HEK293 (cell line): ENCODE results near the gene ANKRD33.

Source experiments
- CTCF ChIA-PET: fragments of 350-600 bp; formaldehyde crosslinking; extraction: SDS; loops from one replicate; lab custom pipeline; 2021; ENCODE audit warnings: antibody characterized with exemption; lab: Yijun Ruan, JAX
- POLR2A ChIA-PET: fragments of 300-600 bp; formaldehyde crosslinking; extraction: SDS; loops from one replicate; lab custom pipeline; 2020; ENCODE audit warnings: antibody characterized with exemption, inconsistent platforms; lab: Yijun Ruan, JAX
- H3K27ac ChIP-seq: fragments of 200-500 bp; sonication (Bioruptor generic); 2 replicates; pipeline ENCODE4 v1.5.1; 2014; ENCODE audit warnings: low read depth, low read length, control low read depth, inconsistent platforms; ENCODE audit errors: extremely low read depth
- H3K36me3 ChIP-seq, 2 experiments: fragments of 200-500 bp in 1 of 2; sonication (Bioruptor generic) in 1 of 2; 1 replicate in 1 of 2; 2 replicates in 1 of 2; pipeline ENCODE4 v1.5.1; 2014 to 2017; ENCODE audit warnings: inconsistent platforms in 2 of 2, low read length in 2 of 2; ENCODE audit not compliant: control insufficient read depth in 2 of 2, insufficient read depth in 1 of 2
- H3K4me1 ChIP-seq: fragments of 200-500 bp; sonication (Bioruptor generic); 2 replicates; pipeline ENCODE4 v1.5.1; 2014; ENCODE audit warnings: mild to moderate bottlenecking, low read length, inconsistent platforms; ENCODE audit not compliant: control insufficient read depth, insufficient read depth
- H3K4me3 ChIP-seq: 2 replicates; pipeline ENCODE4 v1.5.1; 2011; ENCODE audit warnings: low read depth, mild to moderate bottlenecking, control low read depth, low read length, moderate library complexity
- H3K9me3 ChIP-seq: fragments of 200-500 bp; sonication (Bioruptor generic); 2 replicates; pipeline ENCODE4 v1.5.1; 2014; ENCODE audit warnings: low read depth, low read length, inconsistent platforms; ENCODE audit not compliant: control insufficient read depth, insufficient read depth
- BCL11B ChIP-seq: fragments of 450-650 bp; formaldehyde crosslinking; IDR thresholded peaks from 2 replicates; pipeline ENCODE4 v1.5.1; 2016; ENCODE audit warnings: low read depth, missing biosample characterization, missing genetic modification characterization
- EGR2 ChIP-seq: fragments of 450-650 bp; formaldehyde crosslinking; IDR thresholded peaks from 2 replicates; pipeline ENCODE4 v1.5.1; 2016; ENCODE audit warnings: low read depth, missing biosample characterization, missing genetic modification characterization
- GLIS1 ChIP-seq: fragments of 450-650 bp; formaldehyde crosslinking; IDR thresholded peaks from 2 replicates; pipeline ENCODE4 v1.5.1; 2016; ENCODE audit warnings: missing biosample characterization, missing genetic modification characterization
- HOXD13 ChIP-seq: sonication (generic); formaldehyde crosslinking; IDR thresholded peaks from 2 replicates; pipeline ENCODE4 v1.8.0; 2022; ENCODE audit warnings: missing genetic modification reagents, borderline replicate concordance
- MEIS1 ChIP-seq: sonication (generic); formaldehyde crosslinking; IDR thresholded peaks from 2 replicates; pipeline ENCODE4 v1.8.1; 2022; ENCODE audit warnings: missing genetic modification reagents, mild to moderate bottlenecking, borderline replicate concordance
- SALL2 ChIP-seq: fragments of 450-650 bp; formaldehyde crosslinking; IDR thresholded peaks from 2 replicates; pipeline ENCODE4 v1.5.0; 2017; ENCODE audit warnings: missing biosample characterization, mild to moderate bottlenecking, missing genetic modification characterization, borderline replicate concordance
- SP2 ChIP-seq: fragments of 450-650 bp; formaldehyde crosslinking; IDR thresholded peaks from 2 replicates; pipeline ENCODE4 v1.5.1; 2016; ENCODE audit warnings: missing biosample characterization, missing genetic modification characterization
- SP3 ChIP-seq: fragments of 450-650 bp; formaldehyde crosslinking; IDR thresholded peaks from 2 replicates; pipeline ENCODE4 v1.5.1; 2016; ENCODE audit warnings: missing biosample characterization, missing genetic modification characterization
- YY2 ChIP-seq: fragments of 450-650 bp; formaldehyde crosslinking; IDR thresholded peaks from 2 replicates; pipeline ENCODE4 v1.5.1; 2016; ENCODE audit warnings: missing biosample characterization, missing genetic modification characterization
- ZBTB1 ChIP-seq: fragments of 450-650 bp; formaldehyde crosslinking; IDR thresholded peaks from 2 replicates; pipeline ENCODE4 v1.5.1; 2016; ENCODE audit warnings: missing biosample characterization, missing genetic modification characterization
- ZIC2 ChIP-seq: fragments of 450-650 bp; formaldehyde crosslinking; IDR thresholded peaks from 2 replicates; pipeline ENCODE4 v1.5.1; 2016; ENCODE audit warnings: missing biosample characterization, missing genetic modification characterization
- ZNF221 ChIP-seq: fragments of 450-650 bp; formaldehyde crosslinking; IDR thresholded peaks from 2 replicates; pipeline ENCODE4 v1.5.1; 2017; ENCODE audit warnings: missing biosample characterization, missing genetic modification characterization, borderline replicate concordance
- ZNF266 ChIP-seq: fragments of 450-650 bp; formaldehyde crosslinking; IDR thresholded peaks from 2 replicates; pipeline ENCODE4 v1.5.1; 2016; ENCODE audit warnings: missing biosample characterization, missing genetic modification characterization, low read depth
- ZNF292 ChIP-seq: fragments of 450-650 bp; formaldehyde crosslinking; IDR thresholded peaks from 2 replicates; pipeline ENCODE4 v1.5.1; 2016; ENCODE audit warnings: low read depth, missing biosample characterization, missing genetic modification characterization, borderline replicate concordance
- ZNF335 ChIP-seq: fragments of 450-650 bp; formaldehyde crosslinking; conservative IDR thresholded peaks from 2 replicates; pipeline ENCODE4 v1.5.1; 2016; ENCODE audit warnings: missing biosample characterization, missing genetic modification characterization
- ZNF404 ChIP-seq: fragments of 450-650 bp; formaldehyde crosslinking; IDR thresholded peaks from 2 replicates; pipeline ENCODE4 v1.5.1; 2017; ENCODE audit warnings: missing biosample characterization, missing genetic modification characterization
- ZNF423 ChIP-seq: fragments of 450-650 bp; formaldehyde crosslinking; IDR thresholded peaks from 2 replicates; pipeline ENCODE4 v1.5.1; 2016; ENCODE audit warnings: missing biosample characterization, missing genetic modification characterization
- ZNF529 ChIP-seq: fragments of 450-650 bp; formaldehyde crosslinking; IDR thresholded peaks from 2 replicates; pipeline ENCODE4 v1.5.1; 2017; ENCODE audit warnings: missing genetic modification characterization, missing biosample characterization; ENCODE audit not compliant: insufficient replicate concordance
- ZNF623 ChIP-seq: fragments of 450-650 bp; formaldehyde crosslinking; IDR thresholded peaks from 2 replicates; pipeline ENCODE4 v1.5.1; 2016; ENCODE audit warnings: missing biosample characterization, missing genetic modification characterization
- ZNF629 ChIP-seq: fragments of 450-650 bp; formaldehyde crosslinking; IDR thresholded peaks from 2 replicates; pipeline ENCODE4 v1.5.1; 2017; ENCODE audit warnings: missing biosample characterization, missing genetic modification characterization
- ZNF654 ChIP-seq: fragments of 450-650 bp; formaldehyde crosslinking; IDR thresholded peaks from 2 replicates; pipeline ENCODE4 v1.5.1; 2016; ENCODE audit warnings: low read depth, missing biosample characterization, missing genetic modification characterization
- ZNF658 ChIP-seq: fragments of 450-650 bp; formaldehyde crosslinking; IDR thresholded peaks from 2 replicates; pipeline ENCODE4; 2016; ENCODE audit warnings: missing biosample characterization, missing genetic modification characterization
- ZNF837 ChIP-seq: fragments of 450-650 bp; formaldehyde crosslinking; IDR thresholded peaks from 2 replicates; pipeline ENCODE4 v1.5.1; 2016; ENCODE audit warnings: missing biosample characterization, missing genetic modification characterization
- TF ChIP-seq, protein P1 (sequence below): fragments of 450-650 bp; IDR thresholded peaks from 2 replicates; pipeline ENCODE4 v1.5.1; 2018; ENCODE audit warnings: missing biosample characterization, missing genetic modification characterization
- TF ChIP-seq, protein P2 (sequence below): fragments of 450-650 bp; formaldehyde crosslinking; IDR thresholded peaks from 2 replicates; pipeline ENCODE4 v1.5.1; 2016; ENCODE audit warnings: missing biosample characterization, missing genetic modification characterization
- TF ChIP-seq, protein P3 (sequence below): fragments of 450-650 bp; formaldehyde crosslinking; IDR thresholded peaks from 2 replicates; pipeline ENCODE4 v1.5.1; 2017; ENCODE audit warnings: missing biosample characterization, mild to moderate bottlenecking, missing genetic modification characterization, moderate library complexity

The ANKRD33 gene

DNA sequence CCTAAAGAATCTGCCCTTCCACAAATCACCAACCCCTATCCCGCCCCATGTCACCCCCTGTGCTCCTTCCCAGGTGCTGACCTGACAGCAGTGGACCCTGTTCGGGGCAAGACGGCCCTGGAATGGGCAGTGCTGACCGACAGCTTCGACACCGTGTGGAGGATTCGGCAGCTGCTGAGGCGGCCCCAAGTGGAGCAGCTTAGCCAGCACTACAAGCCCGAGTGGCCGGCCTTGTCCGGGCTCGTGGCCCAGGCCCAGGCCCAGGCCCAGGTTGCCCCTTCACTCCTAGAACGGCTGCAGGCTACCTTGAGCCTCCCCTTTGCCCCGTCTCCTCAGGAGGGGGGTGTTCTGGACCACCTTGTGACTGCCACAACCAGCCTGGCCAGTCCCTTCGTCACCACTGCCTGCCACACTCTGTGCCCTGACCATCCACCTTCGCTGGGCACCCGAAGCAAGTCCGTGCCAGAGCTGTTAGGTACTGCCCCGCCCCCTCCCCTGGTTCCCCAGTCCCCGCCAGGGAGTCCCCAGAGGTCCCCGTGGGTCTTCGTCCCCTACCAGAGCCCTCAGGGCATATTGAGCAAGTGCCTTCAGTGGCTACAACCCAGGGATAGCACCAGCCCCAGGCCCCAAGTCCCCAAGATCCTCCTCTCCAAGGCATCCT lies 2.7 kb downstream of the ANKRD33 start (continued):
- TF ChIP-seq ZNF837 (tag by site-specific recombination) (no peak), ZNF529 (no peak), ZNF404 (tag by site-specific recombination) (no peak), SALL2 (tag by site-specific recombination) (no peak), ZIC2 (tag by site-specific recombination) (no peak)

DNA sequence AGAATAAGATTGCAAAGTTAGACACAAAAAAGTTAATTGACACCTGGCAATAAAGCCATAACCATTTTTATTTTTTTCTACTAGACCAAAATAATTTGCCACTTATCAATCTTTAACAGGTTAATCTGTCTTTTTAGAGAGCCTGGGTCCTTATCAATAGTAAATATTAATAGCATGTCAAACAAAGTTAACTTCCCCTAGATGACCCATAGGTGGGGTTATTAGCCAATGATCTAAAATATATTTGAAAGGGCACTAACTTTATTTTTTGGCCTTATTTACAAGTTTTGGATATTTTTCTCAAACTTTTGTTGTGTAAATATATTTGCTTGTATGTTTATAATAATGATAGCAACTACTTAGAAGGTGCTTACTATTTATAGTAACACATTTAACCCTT lies 3.9 kb downstream of the ANKRD33 start:
- no peak for TF ChIP-seq ZNF266 (tag by site-specific recombination)
- no peak for TF ChIP-seq ZNF221 (tag by site-specific recombination)
- no peak; the same call in 1 of the 2 replicates for TF ChIP-seq ZNF654 (tag by site-specific recombination)
- TF ChIP-seq SALL2 (tag by site-specific recombination), result no peak
- TF ChIP-seq ZNF658, result no peak
- no peak for TF ChIP-seq SP3 (tag by site-specific recombination)
- Histone ChIP-seq H3K27ac (no peak overlapping the region), H3K36me3 (no peaks in the 10 kb centered on the region), H3K4me3 (no peak overlapping the region), H3K4me1 (no peaks in the 10 kb centered on the region), H3K9me3 (no peaks in the 10 kb centered on the region)
- ChIA-PET CTCF (interaction anchor here (0.7 to 4.6 kb wide), 7 partner anchors 16 to 470 kb away, joined by 3 to 40 read pairs (median 3); no protein-coding TSS in a partner anchor), POLR2A (no interaction called here)

DNA sequence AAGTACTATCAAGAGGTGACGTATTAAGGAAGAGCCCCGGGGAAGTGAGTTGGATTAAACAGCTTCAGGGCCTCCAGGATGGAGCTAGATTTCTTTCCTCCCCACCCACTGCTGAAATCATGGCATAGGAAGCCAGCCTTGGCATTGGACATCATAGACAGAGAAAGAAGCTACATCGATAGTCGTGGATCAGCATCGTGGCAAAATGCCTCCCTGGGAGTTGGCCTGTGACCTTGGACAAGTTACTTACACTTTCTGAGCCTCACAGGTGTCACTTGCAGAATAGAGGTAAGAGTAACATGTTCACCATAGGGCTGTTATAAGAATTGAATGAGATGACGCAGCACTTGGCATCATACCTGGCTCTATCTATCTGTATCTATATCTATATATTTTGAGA lies 5.9 kb downstream of the ANKRD33 start:
- Histone ChIP-seq H3K4me3 (no peak overlapping the region), H3K36me3 (no peaks in the 10 kb centered on the region)
- TF ChIP-seq ZBTB1 (tag by site-specific recombination), result no peak
- TF ChIP-seq GLIS1 (tag by site-specific recombination), result no peak
- TF ChIP-seq, protein P1, sequence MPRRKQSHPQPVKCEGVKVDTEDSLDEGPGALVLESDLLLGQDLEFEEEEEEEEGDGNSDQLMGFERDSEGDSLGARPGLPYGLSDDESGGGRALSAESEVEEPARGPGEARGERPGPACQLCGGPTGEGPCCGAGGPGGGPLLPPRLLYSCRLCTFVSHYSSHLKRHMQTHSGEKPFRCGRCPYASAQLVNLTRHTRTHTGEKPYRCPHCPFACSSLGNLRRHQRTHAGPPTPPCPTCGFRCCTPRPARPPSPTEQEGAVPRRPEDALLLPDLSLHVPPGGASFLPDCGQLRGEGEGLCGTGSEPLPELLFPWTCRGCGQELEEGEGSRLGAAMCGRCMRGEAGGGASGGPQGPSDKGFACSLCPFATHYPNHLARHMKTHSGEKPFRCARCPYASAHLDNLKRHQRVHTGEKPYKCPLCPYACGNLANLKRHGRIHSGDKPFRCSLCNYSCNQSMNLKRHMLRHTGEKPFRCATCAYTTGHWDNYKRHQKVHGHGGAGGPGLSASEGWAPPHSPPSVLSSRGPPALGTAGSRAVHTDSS, result no peak
- TF ChIP-seq, protein P2, sequence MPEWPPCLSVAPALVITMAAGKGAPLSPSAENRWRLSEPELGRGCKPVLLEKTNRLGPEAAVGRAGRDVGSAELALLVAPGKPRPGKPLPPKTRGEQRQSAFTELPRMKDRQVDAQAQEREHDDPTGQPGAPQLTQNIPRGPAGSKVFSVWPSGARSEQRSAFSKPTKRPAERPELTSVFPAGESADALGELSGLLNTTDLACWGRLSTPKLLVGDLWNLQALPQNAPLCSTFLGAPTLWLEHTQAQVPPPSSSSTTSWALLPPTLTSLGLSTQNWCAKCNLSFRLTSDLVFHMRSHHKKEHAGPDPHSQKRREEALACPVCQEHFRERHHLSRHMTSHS (tag by site-specific recombination), result no peak
- TF ChIP-seq MEIS1, result no peak
- TF ChIP-seq EGR2, result no peak
- TF ChIP-seq, all 188 proteins: peak for 0
- ChIA-PET POLR2A (no interaction called here), CTCF (interaction anchor here (0.5 to 4.6 kb wide), 19 partner anchors 9 to 132 kb away, joined by 3 to 40 read pairs (median 4); no protein-coding TSS in a partner anchor)
- no peaks in the 10 kb centered on the region for H3K9me3 ChIP-seq
- H3K27ac ChIP-seq, result no peak overlapping the region
- H3K4me1 ChIP-seq, result no peaks in the 10 kb centered on the region

DNA sequence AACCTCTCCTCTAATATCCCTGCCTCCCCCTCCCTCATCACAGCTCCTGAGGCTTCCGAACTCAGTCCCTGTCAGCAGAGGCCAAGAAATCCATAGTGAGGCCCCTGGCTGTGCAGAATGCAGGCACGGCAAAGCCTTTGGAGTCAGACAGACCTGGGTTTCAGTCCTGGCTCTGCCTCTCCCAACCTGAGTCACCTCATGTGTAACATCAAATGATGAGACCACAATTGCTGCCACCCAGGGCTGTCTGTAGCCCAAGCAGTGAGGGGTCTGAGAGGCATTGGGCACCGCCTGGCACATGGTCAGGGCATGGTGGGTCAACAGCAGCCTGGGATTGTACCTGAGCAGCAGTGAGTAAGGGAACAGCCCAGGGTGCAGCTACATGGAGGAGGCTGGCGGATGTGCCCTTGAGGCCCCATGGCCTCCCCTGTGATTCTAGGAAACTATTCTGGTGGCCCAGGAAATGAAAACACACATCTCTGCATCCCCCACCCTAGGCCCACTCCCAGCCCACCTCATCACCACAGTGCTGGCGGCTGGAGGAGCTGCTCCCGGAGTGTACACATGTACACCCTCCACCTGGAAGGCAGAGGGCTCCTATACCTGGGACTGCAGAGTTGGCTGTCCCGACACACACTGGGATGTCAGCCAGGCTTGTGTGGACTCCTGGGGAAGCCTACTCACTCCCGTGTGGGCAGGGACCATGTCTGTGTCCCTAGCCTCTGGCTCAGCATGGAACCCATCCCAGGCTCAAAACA lies 7.7 kb downstream of the ANKRD33 start:
- H3K9me3 ChIP-seq, result no peaks in the 10 kb centered on the region
- POLR2A ChIA-PET, result interaction anchor here (1.0 kb wide), 1 partner anchor 130 kb away, joined by 3 read pairs; no protein-coding TSS in a partner anchor
- TF ChIP-seq ZNF335 (tag by site-specific recombination), result no peak
- no peak for TF ChIP-seq ZNF292
- no peak for TF ChIP-seq YY2 (tag by site-specific recombination)
- no peak for TF ChIP-seq ZNF629
- TF ChIP-seq ZNF423 (tag by site-specific recombination), result no peak
- TF ChIP-seq HOXD13, result no peak
- no peak for TF ChIP-seq ZNF623 (tag by site-specific recombination)
- TF ChIP-seq, protein P3, sequence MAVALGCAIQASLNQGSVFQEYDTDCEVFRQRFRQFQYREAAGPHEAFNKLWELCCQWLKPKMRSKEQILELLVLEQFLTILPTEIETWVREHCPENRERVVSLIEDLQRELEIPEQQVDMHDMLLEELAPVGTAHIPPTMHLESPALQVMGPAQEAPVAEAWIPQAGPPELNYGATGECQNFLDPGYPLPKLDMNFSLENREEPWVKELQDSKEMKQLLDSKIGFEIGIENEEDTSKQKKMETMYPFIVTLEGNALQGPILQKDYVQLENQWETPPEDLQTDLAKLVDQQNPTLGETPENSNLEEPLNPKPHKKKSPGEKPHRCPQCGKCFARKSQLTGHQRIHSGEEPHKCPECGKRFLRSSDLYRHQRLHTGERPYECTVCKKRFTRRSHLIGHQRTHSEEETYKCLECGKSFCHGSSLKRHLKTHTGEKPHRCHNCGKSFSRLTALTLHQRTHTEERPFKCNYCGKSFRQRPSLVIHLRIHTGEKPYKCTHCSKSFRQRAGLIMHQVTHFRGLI, result no peak
- no peak for TF ChIP-seq BCL11B (tag by site-specific recombination)
- no peak for TF ChIP-seq SP2 (tag by site-specific recombination)

More for the DNA sequence above, 7.7 kb downstream of the ANKRD33 start:
- Histone ChIP-seq H3K4me3 (no peak overlapping the region), H3K36me3 (no peaks in the 10 kb centered on the region), H3K27ac (no peak overlapping the region), H3K4me1 (no peaks in the 10 kb centered on the region)
- CTCF ChIA-PET, result interaction anchor here (0.8 to 4.6 kb wide), 12 partner anchors 7 to 130 kb away, joined by 3 to 40 read pairs (median 10); no protein-coding TSS in a partner anchor
